Middle frontal gyrus (tissue), 1 donor: ENCODE measurements around the gene NECAP2.

Source experiments
- DNase-seq: peaks from one replicate; pipeline ENCODE4 v3.0.0-alpha.2; 2015; ENCODE audit warnings: low spot score; ENCODE audit errors: extremely low spot score

The NECAP2 gene, protein sequence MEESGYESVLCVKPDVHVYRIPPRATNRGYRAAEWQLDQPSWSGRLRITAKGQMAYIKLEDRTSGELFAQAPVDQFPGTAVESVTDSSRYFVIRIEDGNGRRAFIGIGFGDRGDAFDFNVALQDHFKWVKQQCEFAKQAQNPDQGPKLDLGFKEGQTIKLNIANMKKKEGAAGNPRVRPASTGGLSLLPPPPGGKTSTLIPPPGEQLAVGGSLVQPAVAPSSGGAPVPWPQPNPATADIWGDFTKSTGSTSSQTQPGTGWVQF

DNA sequence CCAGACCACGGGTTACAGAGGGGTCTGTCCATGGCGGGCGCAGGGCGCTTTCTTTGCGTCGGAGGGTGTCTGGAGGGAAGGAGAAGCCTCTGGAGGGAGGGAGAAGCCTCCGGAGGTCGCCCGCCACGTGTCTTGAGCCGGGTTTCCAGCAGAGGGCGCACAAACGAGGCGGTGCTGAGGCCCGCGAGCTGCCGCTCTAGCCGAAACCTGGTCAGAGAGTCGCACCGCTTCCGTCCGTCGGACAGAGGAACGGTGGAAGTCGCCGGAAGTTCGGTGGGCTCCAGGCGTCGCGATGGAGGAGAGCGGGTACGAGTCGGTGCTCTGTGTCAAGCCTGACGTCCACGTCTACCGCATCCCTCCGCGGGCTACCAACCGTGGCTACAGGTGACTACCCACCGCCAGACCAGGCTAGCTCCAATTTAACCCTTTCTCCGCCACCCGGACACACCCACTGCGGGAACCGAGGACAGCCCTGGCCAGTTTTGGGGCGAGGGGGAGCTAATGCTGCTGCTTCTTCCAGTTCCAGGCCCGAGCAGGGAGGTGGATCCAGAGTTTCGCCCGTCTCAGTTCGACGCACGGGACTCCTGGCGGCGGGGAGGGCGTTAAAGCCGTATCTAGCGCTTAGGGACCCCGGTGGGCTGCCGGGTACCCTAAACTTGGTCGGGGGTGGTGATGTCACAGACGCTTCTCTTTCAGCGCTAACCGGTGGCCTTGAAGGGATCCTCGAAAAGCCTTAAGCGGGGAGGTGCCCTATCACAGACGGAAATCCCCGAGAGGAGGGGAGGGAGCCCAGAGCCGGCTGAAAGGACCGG lies at the start of gene NECAP2:
TSS of gene NECAP2 (plus strand) at position 255 of the 812 bp plus-strand sequence. CDS start at position 293, 38 bp downstream.
- DNase-seq, result peak; percentile 82

GRCh38 chr1:16391411-16391810 lies 49.1 kb upstream of the NECAP2 start:
- no peak for DNase-seq

DNA sequence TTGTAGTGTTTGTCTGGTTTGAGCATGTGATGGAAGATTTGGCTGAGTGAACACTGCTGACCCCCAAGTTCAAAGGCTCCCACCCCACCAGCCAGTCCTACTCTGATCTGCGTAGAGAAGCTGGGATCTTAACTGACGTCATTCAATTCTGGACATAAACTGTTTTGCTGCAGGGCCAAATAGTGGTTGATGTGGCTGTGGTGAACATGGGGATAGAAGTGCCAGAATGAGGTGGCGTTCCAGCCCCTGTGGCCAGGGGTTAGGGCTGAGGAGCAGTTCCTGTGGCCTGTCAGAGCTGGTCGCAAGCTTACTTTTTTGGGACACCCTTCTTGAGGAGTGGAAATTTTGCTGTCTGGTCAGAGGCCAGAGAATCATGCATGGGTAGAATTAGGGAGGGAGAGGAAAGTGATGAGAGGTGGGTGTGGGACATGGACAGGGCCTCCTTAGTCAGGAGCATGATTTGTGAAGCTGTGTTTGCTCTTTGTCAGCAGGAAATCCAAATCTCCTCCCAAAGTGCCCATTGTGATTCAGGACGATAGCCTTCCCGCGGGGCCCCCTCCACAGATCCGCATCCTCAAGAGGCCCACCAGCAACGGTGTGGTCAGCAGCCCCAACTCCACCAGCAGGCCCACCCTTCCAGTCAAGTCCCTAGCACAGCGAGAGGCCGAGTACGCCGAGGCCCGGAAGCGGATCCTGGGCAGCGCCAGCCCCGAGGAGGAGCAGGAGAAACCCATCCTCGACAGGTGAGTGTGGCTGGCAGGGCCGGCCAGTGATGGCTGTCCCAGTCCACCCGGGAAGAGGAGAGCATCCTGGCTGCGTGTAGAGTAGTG lies 47.6 kb upstream of the NECAP2 start:
- no peak for DNase-seq

DNA sequence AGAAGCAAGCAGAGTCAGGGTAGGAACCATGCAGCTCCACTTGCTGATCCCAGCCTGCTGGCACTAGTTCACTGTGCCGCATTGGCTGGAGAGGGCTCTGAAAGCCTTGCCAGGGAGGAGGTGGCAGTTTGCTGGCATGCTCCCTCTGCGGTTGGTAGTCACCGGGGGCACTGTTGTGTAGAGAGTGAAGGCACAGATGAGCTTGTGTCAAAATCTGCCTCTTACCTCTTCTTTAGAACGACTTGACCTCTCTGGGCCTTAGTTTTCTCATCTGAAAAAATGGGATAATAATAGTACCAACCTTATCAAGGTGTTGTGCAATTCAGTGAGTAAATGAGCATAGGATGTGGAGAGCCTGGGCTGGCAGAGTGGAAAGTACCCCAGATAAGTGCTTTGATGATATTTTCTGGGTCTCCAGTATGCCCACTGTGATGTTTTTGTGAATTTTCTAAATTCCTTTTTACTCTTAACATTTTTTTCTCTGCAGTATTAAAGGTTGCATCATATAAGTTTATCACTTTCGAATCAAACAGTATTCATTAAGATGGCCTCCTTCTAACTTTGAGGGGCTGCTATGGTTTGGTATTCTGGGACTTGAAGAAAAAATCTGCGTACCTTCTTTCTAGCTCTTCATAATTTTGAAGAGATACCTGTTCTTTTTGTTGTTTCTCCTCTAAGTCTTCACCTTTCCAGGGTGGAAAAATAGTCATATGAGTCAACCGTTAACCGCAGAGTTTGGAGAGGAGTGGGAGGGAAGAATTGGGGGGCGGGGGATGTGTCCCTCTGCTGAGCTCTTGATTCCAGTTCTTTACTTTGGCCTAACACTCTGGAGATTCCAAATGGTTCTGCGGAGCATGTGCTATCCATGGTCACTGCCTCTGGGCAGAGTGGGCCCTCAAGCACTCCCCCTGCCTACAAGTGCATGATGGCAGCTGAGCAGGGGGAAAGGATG lies 46.7 kb upstream of the NECAP2 start:
- peak; percentile 3 for DNase-seq

DNA sequence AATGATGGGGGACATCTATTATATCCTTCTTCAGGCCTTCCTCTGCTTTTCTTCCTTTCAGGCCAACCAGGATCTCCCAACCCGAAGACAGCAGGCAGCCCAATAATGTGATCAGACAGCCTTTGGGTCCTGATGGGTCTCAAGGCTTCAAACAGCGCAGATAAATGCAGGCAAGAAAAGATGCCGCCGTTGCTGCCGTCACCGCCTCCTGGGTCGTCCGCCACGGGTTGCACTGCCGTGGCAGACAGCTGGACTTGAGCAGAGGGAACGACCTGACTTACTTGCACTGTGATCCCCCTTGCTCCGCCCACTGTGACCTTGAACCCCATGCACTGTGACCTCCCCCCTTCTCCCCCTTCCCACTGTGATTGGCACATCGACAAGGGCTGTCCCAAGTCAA lies 45.5 kb upstream of the NECAP2 start:
- no peak for DNase-seq

DNA sequence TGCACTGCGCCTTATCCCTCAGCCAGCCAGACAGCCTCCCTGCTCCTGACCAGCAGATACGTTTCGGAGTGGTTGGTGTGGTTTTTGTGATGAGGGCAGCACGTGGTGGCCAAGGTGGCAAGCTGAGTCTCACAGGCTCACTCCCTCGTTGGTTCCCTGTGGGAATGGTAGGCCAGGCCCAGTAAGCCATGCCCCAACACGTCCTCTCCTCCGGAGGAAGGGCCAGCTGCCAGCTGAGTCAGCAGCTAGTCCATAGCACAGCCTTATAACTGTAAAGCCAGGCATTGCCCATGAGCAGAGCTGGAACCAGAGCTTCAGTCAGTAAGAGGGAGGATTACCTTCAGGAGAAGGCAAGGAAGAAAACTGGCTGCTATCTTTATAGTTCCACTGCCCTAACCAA lies 43.9 kb upstream of the NECAP2 start:
- DNase-seq, result no peak

GRCh38 chr1:16397120-16397519 lies 43.4 kb upstream of the NECAP2 start:
- no peak for DNase-seq

DNA sequence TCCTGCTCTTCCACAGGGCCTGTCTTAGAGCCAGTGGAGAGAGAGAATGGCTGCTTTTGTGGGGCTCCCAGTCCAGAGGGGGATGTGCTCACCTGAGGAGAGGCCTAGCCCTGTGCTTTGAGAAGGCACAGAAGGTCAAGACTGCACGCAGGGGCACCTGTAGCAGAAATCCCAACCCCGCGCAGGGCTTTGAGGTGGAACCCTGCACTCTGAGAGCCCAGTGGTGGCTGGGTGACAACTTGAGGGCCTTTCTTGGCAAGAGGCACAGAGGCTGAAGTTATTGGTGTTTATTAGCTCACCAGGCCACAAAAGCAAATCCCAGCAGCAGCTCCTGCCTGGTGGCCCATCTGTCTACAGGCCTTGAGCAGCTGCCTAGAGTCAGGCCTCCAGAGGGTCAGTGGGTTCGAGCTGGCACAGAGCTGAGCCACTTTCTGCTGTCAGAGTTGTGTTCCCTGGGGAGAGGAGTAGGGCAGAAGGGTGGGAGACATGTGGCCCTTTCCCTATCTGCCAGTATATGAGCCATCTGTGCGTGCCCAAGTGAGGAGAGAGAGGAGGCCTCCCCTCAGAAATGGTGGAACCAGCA lies 42.1 kb upstream of the NECAP2 start:
- DNase-seq, result no peak

DNA sequence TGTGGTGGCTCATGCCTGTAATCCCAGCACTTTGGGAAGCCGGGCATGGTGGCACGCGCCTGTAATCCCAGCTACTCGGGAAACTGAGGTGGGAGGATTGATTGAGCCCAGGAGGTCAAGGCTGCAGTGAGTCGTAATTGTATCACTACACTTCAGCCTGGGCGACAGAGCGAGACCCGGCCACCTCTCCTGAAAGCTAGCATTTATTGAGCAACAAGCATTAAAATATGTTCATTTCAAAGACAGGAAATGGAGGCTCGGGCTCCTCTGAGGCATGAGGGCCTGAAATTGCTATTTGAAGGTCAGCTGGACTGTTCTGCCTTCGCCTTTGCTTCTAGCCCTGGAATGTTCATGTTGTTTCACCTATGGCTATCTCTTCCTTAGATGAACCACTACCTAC lies 37.8 kb upstream of the NECAP2 start:
- DNase-seq, result no peak

- DNase-seq, result no peak
Observed at GRCh38 chr1:16405441-16405840, 35.1 kb upstream of the NECAP2 start.

DNA sequence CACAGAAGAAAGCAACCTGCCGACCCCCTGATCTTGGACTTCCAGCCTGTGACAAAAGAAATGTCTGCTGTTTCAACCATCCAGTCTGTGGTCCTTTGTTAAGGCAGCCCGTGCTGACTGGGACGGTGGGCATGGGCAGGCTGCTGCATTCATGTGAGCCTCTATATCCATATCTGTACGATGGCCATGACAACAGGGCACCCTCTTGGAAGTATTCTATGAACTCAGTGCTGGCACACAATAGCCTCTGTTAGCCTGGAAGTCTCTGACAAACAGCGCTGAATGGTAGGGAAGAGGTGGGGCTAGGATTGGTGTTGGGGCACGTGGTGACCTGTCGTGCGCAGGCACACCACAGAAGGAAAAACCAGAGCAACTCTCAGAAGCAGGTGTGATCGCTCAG lies 33.7 kb upstream of the NECAP2 start:
- DNase-seq, result no peak

GRCh38 chr1:16409536-16410152 lies 30.9 kb upstream of the NECAP2 start:
- DNase-seq, result no peak

DNA sequence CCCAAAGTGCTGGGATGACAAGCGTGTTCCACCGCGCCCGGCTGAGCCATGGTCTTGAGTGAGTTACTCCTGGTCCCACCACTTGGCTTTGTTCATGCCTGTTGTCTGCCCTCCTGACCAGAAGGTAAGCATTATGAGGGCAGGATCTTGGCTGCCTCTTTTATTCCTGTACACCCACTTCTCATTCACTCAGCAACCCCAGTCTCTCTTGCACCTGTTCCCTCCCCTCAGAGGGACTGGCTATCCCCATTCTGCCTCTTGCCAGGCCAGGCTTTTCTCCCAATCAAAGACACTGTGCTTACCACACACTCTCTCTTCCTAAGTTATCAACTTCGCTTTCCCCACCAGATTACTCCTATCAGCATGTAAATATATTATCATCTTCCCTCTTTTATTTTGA lies 29.7 kb upstream of the NECAP2 start:
- no peak for DNase-seq

- DNase-seq, result no peak
Observed at GRCh38 chr1:16413191-16413590, 27.3 kb upstream of the NECAP2 start.

- no peak for DNase-seq
Observed at GRCh38 chr1:16418823-16419425, 21.6 kb upstream of the NECAP2 start.

GRCh38 chr1:16420424-16421118 lies 20.0 kb upstream of the NECAP2 start:
- DNase-seq, result no peak

- DNase-seq, result no peak
Observed at GRCh38 chr1:16421201-16421600, 19.3 kb upstream of the NECAP2 start.

GRCh38 chr1:16422041-16422440 lies 18.5 kb upstream of the NECAP2 start:
- no peak for DNase-seq
